ENCODE data around the gene ADD1.

ADD1 gene

GRCh38 chr4:2837110-2837903, 6.3 kb upstream of the ADD1 start:
- DNase-seq = peak; percentile 50

GRCh38 chr4:2837904-2838496, 5.6 kb upstream of the ADD1 start:
- DNase-seq = peak; percentile 81

GRCh38 chr4:2839060-2839459, 4.6 kb upstream of the ADD1 start:
- DNase-seq = no peak

- DNase-seq = no peak
These were observed 869 bp upstream of the ADD1 start for GRCh38 chr4:2842687-2843262.

- DNase-seq = peak; percentile 46
These were observed 419 bp downstream of the ADD1 start for GRCh38 chr4:2843941-2844584.

GRCh38 chr4:2846172-2846571, 2.5 kb downstream of the ADD1 start:
- DNase-seq = no peak

GRCh38 chr4:2847302-2847871, 3.7 kb downstream of the ADD1 start:
- no peak for DNase-seq

- peak; percentile 48 for DNase-seq
These were observed 4.8 kb downstream of the ADD1 start for GRCh38 chr4:2848449-2848848.

- peak; percentile 34 for DNase-seq
These were observed 5.9 kb downstream of the ADD1 start for GRCh38 chr4:2849267-2850152.

- no peak for DNase-seq
These were observed 7.5 kb downstream of the ADD1 start for GRCh38 chr4:2850966-2851798.

GRCh38 chr4:2852481-2852921, 8.9 kb downstream of the ADD1 start:
- DNase-seq = peak; percentile 76

- no peak for DNase-seq
These were observed 11.9 kb downstream of the ADD1 start for GRCh38 chr4:2855584-2855983.

GRCh38 chr4:2856266-2856665, 12.6 kb downstream of the ADD1 start:
- DNase-seq = no peak

GRCh38 chr4:2857349-2857927, 13.8 kb downstream of the ADD1 start:
- DNase-seq = no peak

GRCh38 chr4:2858451-2859217, 15.0 kb downstream of the ADD1 start:
- peak; percentile 90 for DNase-seq

GRCh38 chr4:2859514-2859913, 15.9 kb downstream of the ADD1 start:
- DNase-seq = no peak

GRCh38 chr4:2860391-2861348, 17.0 kb downstream of the ADD1 start:
- DNase-seq = no peak

- DNase-seq = no peak
These were observed 18.2 kb downstream of the ADD1 start for GRCh38 chr4:2861631-2862436.

All from hematopoietic multipotent progenitor cell treated with erythropoietin and hydrocortisone succinate and interleukin-3 and kit ligand, for 8 days (in vitro differentiated cells).